ENCODE data around the gene ITCH.

GRCh38 chr20:34332262-34332920, 30.7 kb upstream of the ITCH start:
- TF ChIP-seq REST (tag by site-specific recombination; IDR thresholded peaks at IDR 0.05) = no peak
- TF ChIP-seq ZBTB17 (tag by site-specific recombination; IDR thresholded peaks at IDR 0.05) = no peak
- no peak for TF ChIP-seq ZNF18 (tag by site-specific recombination; IDR thresholded peaks at IDR 0.05)
- no peak for TF ChIP-seq YY1 (tag by site-specific recombination; IDR thresholded peaks at IDR 0.05)
- no peak for TF ChIP-seq CTCF (tag by site-specific recombination; IDR thresholded peaks at IDR 0.05)
- no peak for TF ChIP-seq MEIS1 (CRISPR knock-in tag; IDR thresholded peaks at IDR 0.05; ENCODE audit: borderline replicate concordance)
